HL-60 (cell line): ENCODE results near the gene ZNF664.

ENCODE experiments used
- POLR2AphosphoS5 ChIP-seq: IDR thresholded peaks from 2 replicates; pipeline ENCODE4 v1.6.1; 2012; ENCODE audit warnings: low read depth
- TF ChIP-seq, protein P1 (sequence below): IDR thresholded peaks from one replicate; pipeline ENCODE4 v1.5.1; 2011; ENCODE audit warnings: low read length, control low read depth, inconsistent platforms; ENCODE audit not compliant: insufficient read depth

GRCh38 chr12:123934016-123934620 lies 38.9 kb upstream of the ZNF664 start:
- TF ChIP-seq, protein P1, sequence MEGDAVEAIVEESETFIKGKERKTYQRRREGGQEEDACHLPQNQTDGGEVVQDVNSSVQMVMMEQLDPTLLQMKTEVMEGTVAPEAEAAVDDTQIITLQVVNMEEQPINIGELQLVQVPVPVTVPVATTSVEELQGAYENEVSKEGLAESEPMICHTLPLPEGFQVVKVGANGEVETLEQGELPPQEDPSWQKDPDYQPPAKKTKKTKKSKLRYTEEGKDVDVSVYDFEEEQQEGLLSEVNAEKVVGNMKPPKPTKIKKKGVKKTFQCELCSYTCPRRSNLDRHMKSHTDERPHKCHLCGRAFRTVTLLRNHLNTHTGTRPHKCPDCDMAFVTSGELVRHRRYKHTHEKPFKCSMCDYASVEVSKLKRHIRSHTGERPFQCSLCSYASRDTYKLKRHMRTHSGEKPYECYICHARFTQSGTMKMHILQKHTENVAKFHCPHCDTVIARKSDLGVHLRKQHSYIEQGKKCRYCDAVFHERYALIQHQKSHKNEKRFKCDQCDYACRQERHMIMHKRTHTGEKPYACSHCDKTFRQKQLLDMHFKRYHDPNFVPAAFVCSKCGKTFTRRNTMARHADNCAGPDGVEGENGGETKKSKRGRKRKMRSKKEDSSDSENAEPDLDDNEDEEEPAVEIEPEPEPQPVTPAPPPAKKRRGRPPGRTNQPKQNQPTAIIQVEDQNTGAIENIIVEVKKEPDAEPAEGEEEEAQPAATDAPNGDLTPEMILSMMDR, result no peak
- no peak for TF ChIP-seq POLR2AphosphoS5
